Ovary (tissue), 10 donors: ENCODE measurements around the gene LXN. TPM values are rescaled to one million over a fixed set of nuclear protein-coding genes. Genes with fewer than 3 reads are reported as not detected.

ENCODE experiments used
- DNase-seq, 5 donors: peaks; one replicate each; pipeline ENCODE4 v3.0.0-alpha.2; 2019 to 2020
- H3K27ac ChIP-seq, 2 donors: fragments of 200-600 bp; one replicate each; pipeline versions ENCODE4 v1.5.1 to v1.8.0; 2019 to 2022
- H3K27me3 ChIP-seq: fragments of 200-600 bp; one replicate; pipeline ENCODE4 v1.8.0; 2022
- H3K36me3 ChIP-seq: fragments of 200-600 bp; sonication (generic); one replicate; pipeline ENCODE4 v1.5.1; 2019
- H3K4me1 ChIP-seq: one replicate; pipeline ENCODE4 v1.8.1; 2013; ENCODE audit warnings: mild to moderate bottlenecking, moderate library complexity; ENCODE audit not compliant: insufficient read depth
- H3K4me3 ChIP-seq: fragments of 200-600 bp; sonication (generic); one replicate; pipeline ENCODE4 v1.5.1; 2017
- H3K9me3 ChIP-seq, 2 donors: fragments of 200-600 bp in 1 of 2; sonication (generic) in 1 of 2; one replicate each; pipeline versions ENCODE4 v1.5.1 to v1.8.1; 2013 to 2019; ENCODE audit warnings: mild to moderate bottlenecking in 1 of 2, moderate library complexity in 1 of 2
- EP300 ChIP-seq: sonication (generic); formaldehyde crosslinking; IDR thresholded peaks from one replicate; pipeline ENCODE4 v1.6.1; 2017; ENCODE audit warnings: antibody characterized with exemption
- POLR2A ChIP-seq: fragments of 450-650 bp; IDR thresholded peaks from one replicate; pipeline ENCODE4 v1.6.1; 2017; ENCODE audit warnings: antibody characterized with exemption, mild to moderate bottlenecking, moderate library complexity
- WGBS, 3 donors: extraction: QIAGEN DNeasy Blood & Tissue Kit in 1 of 3; methylation state at CpG; one replicate each; pipeline versions ENCODE4 v1.1.5 to v1.1.7; 2013 to 2017; 5-methylcytosine and 5-hydroxymethylcytosine counted together
- intact Hi-C, 4 donors: fragments of 100-400 bp; cut with DNase I; formaldehyde crosslinking; loops; one replicate each; pipeline versions ENCODE4 v1.11.0 to v1.15.1; 2022 to 2023
- long read RNA-seq, 3 donors: library from polyadenylated mRNA in 2 of 3; unstranded in 2 of 3; transcript quantifications; one replicate each; pipeline ENCODE4 v2.0.0 and lab custom pipeline, GENCODE V29; 2021 to 2026
- polyA plus RNA-seq, 2 donors: library from polyadenylated mRNA; stranded (reverse); fragments of 200-250 nt in 1 of 2; fragments of 350-450 nt in 1 of 2; fragmentation: Illumina TruSeq in 1 of 2; extraction: RNeasy Lipid Tissue Mini Kit (QIAGEN cat#74804) in 1 of 2; gene quantifications; one replicate each; pipeline ENCODE4 v1.2.3, GENCODE V29; 2013 to 2014
- total RNA-seq, 7 donors: library from RNA; depleted of rRNA in 2 of 7; stranded (reverse); fragments of >200 nt in 2 of 7; fragmentation: NEBNext Ultra II Directional in 3 of 7; extraction: Animal tissue kit (Norgen Biotek cat#: 25700) in 3 of 7; gene quantifications; one replicate each; pipeline versions ENCODE4 v1.1.0 to v1.2.4, GENCODE V29; 2016 to 2023
- TF ChIP-seq, protein P1 (sequence below), 3 donors: fragments of 450-650 bp in 2 of 3; fragments of 200-600 bp in 1 of 3; IDR thresholded peaks; one replicate each; pipeline versions ENCODE4 v1.5.1 to v1.8.0; 2016 to 2022; ENCODE audit warnings: antibody characterized with exemption in 3 of 3, mild to moderate bottlenecking in 1 of 3
- donor health status: DM: no; HTN: no; CAD: no; lungs with moderate emphysema.
- donor health status: DM: no; HTN: no; CAD: no.
- donor health status: Bipolar disorder and iron deficiency.
- donor health status: DM: yes; HTN: yes; CAD: no.
- donor health status: DM: no; HTN: no; CAD: no.
- donor health status: DM: yes; HTN: yes; CAD: no.

Gene LXN, protein sequence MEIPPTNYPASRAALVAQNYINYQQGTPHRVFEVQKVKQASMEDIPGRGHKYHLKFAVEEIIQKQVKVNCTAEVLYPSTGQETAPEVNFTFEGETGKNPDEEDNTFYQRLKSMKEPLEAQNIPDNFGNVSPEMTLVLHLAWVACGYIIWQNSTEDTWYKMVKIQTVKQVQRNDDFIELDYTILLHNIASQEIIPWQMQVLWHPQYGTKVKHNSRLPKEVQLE
- total RNA-seq (10 to 100 TPM; 16.5 to 82.9 (median 43.5) TPM), polyA plus RNA-seq (10 to 100 TPM; 38.4 to 48.4 TPM)
- long read RNA-seq, donor 1, transcript LXN-201 (6 exons, 1,116 nt) = major isoform, 136 of 148 reads
- long read RNA-seq, donor 1, partial matches to known transcripts = 5 of 148 reads
- long read RNA-seq, donor 1, other reads (novel, unspliced or antisense) = 7 of 148 reads
- long read RNA-seq, donor 2, transcript LXN-201 (6 exons, 1,116 nt) = major isoform, 9 of 9 reads
- long read RNA-seq, donor 2, partial matches to known transcripts = 0 of 9 reads
- long read RNA-seq, donor 2, other reads (novel, unspliced or antisense) = 0 of 9 reads
- long read RNA-seq, donor 3, transcript LXN-201 (6 exons, 1,116 nt) = major isoform, 39 of 47 reads
- long read RNA-seq, donor 3, partial matches to known transcripts = 2 of 47 reads
- long read RNA-seq, donor 3, other reads (novel, unspliced or antisense) = 6 of 47 reads

- 9 to 10% (median 9%) methylated on average over 30 of the region's 30 CpGs for WGBS, 3 donors
- Histone ChIP-seq H3K36me3 (no peaks in the 10 kb centered on the region), H3K27me3 (no peaks in the 10 kb centered on the region), H3K9me3 (no peaks in the 10 kb centered on the region), H3K4me3 (peak within 1 kb of the TSS; percentile 58), H3K4me1 (no peaks in the 10 kb centered on the region), H3K27ac (peak within 1 kb of the TSS; percentile 18 to 64)
- intact Hi-C loops = loop anchor here in 1 of 4 donors (10.0 kb wide), 1 partner anchor 52 kb away; no protein-coding TSS in a partner anchor
- TF ChIP-seq, protein P1, sequence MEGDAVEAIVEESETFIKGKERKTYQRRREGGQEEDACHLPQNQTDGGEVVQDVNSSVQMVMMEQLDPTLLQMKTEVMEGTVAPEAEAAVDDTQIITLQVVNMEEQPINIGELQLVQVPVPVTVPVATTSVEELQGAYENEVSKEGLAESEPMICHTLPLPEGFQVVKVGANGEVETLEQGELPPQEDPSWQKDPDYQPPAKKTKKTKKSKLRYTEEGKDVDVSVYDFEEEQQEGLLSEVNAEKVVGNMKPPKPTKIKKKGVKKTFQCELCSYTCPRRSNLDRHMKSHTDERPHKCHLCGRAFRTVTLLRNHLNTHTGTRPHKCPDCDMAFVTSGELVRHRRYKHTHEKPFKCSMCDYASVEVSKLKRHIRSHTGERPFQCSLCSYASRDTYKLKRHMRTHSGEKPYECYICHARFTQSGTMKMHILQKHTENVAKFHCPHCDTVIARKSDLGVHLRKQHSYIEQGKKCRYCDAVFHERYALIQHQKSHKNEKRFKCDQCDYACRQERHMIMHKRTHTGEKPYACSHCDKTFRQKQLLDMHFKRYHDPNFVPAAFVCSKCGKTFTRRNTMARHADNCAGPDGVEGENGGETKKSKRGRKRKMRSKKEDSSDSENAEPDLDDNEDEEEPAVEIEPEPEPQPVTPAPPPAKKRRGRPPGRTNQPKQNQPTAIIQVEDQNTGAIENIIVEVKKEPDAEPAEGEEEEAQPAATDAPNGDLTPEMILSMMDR (IDR thresholded peaks at IDR 0.05) = peak; percentile 57 to 69 (median 68)
- no peak for TF ChIP-seq EP300
- DNase-seq = peak; percentile 81 to 85 (median 83)
Measured at GRCh38 chr3:158672215-158673176, at the start of gene LXN. Gene LXN (minus strand): TSS chr3:158672648. CDS start chr3:158672478, 170 bp downstream.

GRCh38 chr3:158722108-158722507 is 49.7 kb upstream of the LXN start:
- peaks cover 15% of the 10 kb centered on the region for H3K4me1 ChIP-seq
- no peaks in the 10 kb centered on the region for H3K36me3 ChIP-seq
- TF ChIP-seq, protein P1 (IDR thresholded peaks at IDR 0.05) = no peak
- TF ChIP-seq EP300 (no peak), POLR2A (no peak)
- H3K27me3 ChIP-seq = no peaks in the 10 kb centered on the region
- intact Hi-C loops = loop anchor here in 1 of 4 donors (10.0 kb wide), 1 partner anchor 47 kb away; the partner anchor contains the start of gene LXN
- 88 to 96% (median 91%) methylated on average over 1 of the region's 1 CpG for WGBS, 3 donors
- H3K4me3 ChIP-seq = no peak overlapping the region
- no peaks in the 10 kb centered on the region for H3K9me3 ChIP-seq
- DNase-seq = no peak
- H3K27ac ChIP-seq = no peak overlapping the region

- no peak overlapping the region for H3K27ac ChIP-seq
- peaks cover 12% of the 10 kb centered on the region for H3K4me1 ChIP-seq
- no peaks in the 10 kb centered on the region for H3K36me3 ChIP-seq
- H3K27me3 ChIP-seq = no peaks in the 10 kb centered on the region
- no peak for DNase-seq
- 63 to 78% (median 75%) methylated on average over 5 of the region's 5 CpGs for WGBS, 3 donors
- H3K9me3 ChIP-seq = no peaks in the 10 kb centered on the region
- intact Hi-C loops = no loop called here
- H3K4me3 ChIP-seq = no peak overlapping the region
- TF ChIP-seq POLR2A (no peak), EP300 (no peak)
- TF ChIP-seq, protein P1 (IDR thresholded peaks at IDR 0.05) = no peak
Measured at GRCh38 chr3:158718490-158719170, 46.2 kb upstream of the LXN start.
